Jurkat, Clone E6-1 (cell line): ENCODE data around the gene ERO1A. TPM values are rescaled to one million over a fixed set of nuclear protein-coding genes. Genes with fewer than 3 reads are reported as not detected.
"Not testable (repeated sequence)": the region's sequence is repeated elsewhere in the genome, so short reads cannot be mapped to it uniquely, and the experiment has no call there.

Experiments
- DNase-seq: peaks from one replicate; pipeline ENCODE4 v3.0.0-alpha.2; 2011; ENCODE audit warnings: low read depth, low spot score
- H3K4me3 ChIP-seq: 2 replicates; pipeline ENCODE4 v1.5.1; 2011; ENCODE audit warnings: mild to moderate bottlenecking, low read length, control low read depth, moderate library complexity
- polyA plus RNA-seq: library from polyadenylated mRNA; unstranded; fragments of >200 nt; gene quantifications from one replicate; pipeline ENCODE4 v1.2.1, GENCODE V29; 2012; ENCODE audit warnings: missing spikeins; ENCODE audit not compliant: insufficient read length, insufficient read depth

The ERO1A gene
- polyA plus RNA-seq, result 23.5 TPM

GRCh38 chr14:52695481-52696091, at the start of gene ERO1A:
ERO1A (minus strand) TSS chr14:52695558; CDS start chr14:52695481, 77 bp downstream.
- peak; percentile 43 for DNase-seq
- peak within 1 kb of the TSS; percentile 92 for H3K4me3 ChIP-seq

- H3K4me3 ChIP-seq, result peak overlapping the region; percentile 15
- peak; percentile 29 for DNase-seq
Observed at GRCh38 chr14:52741865-52742264, 46.5 kb upstream of the ERO1A start.

- H3K4me3 ChIP-seq, result no peak overlapping the region
- DNase-seq, result no peak
Observed at GRCh38 chr14:52740751-52741150, 45.4 kb upstream of the ERO1A start.

- no peak overlapping the region for H3K4me3 ChIP-seq
- DNase-seq, result no peak
Observed at GRCh38 chr14:52738409-52738808, 43.1 kb upstream of the ERO1A start.

- no peak overlapping the region for H3K4me3 ChIP-seq
- DNase-seq, result no peak
Observed at GRCh38 chr14:52735921-52736489, 40.6 kb upstream of the ERO1A start.

- no peak for DNase-seq
- H3K4me3 ChIP-seq, result no peak overlapping the region
Observed at GRCh38 chr14:52733824-52734223, 38.5 kb upstream of the ERO1A start.

- peak overlapping the region; percentile 88 for H3K4me3 ChIP-seq
- DNase-seq, result no peak
Observed at GRCh38 chr14:52730709-52731111, 35.4 kb upstream of the ERO1A start.

- peak; percentile 93 for DNase-seq
- peak within 1 kb of the TSS; percentile 88 for H3K4me3 ChIP-seq
Observed at GRCh38 chr14:52729925-52730708, 34.8 kb upstream of the ERO1A start, which contains the start of gene STYX. STYX (plus strand) TSS chr14:52730166; CDS start chr14:52730475, 309 bp downstream.

- H3K4me3 ChIP-seq, result peak overlapping the region; percentile 46
- DNase-seq, result no peak
Observed at GRCh38 chr14:52729585-52729924, 34.2 kb upstream of the ERO1A start.

GRCh38 chr14:52729035-52729434, 33.7 kb upstream of the ERO1A start:
- not testable (repeated sequence) for H3K4me3 ChIP-seq, DNase-seq

- not testable (repeated sequence) for H3K4me3 ChIP-seq, DNase-seq
Observed at GRCh38 chr14:52727509-52727908, 32.2 kb upstream of the ERO1A start.

GRCh38 chr14:52724360-52724644, 28.9 kb upstream of the ERO1A start:
- no peak for DNase-seq

GRCh38 chr14:52723514-52724359, 28.4 kb upstream of the ERO1A start:
- no peak for DNase-seq
- no peak overlapping the region for H3K4me3 ChIP-seq

More at GRCh38 chr14:52724360-52724644, 28.9 kb upstream of the ERO1A start:
- H3K4me3 ChIP-seq, result no peak overlapping the region

GRCh38 chr14:52716155-52716554, 20.8 kb upstream of the ERO1A start:
- no peak overlapping the region for H3K4me3 ChIP-seq
- DNase-seq, result no peak

GRCh38 chr14:52711666-52712065, 16.3 kb upstream of the ERO1A start:
- DNase-seq, result no peak
- no peak overlapping the region for H3K4me3 ChIP-seq

- DNase-seq, result peak; percentile 86
- peak within 1 kb of the TSS; percentile 91 for H3K4me3 ChIP-seq
Observed at GRCh38 chr14:52706724-52707706, 11.7 kb upstream of the ERO1A start, which contains the start of gene PSMC6. PSMC6 (plus strand) TSS chr14:52707200; CDS start chr14:52707220, 20 bp downstream.

GRCh38 chr14:52706286-52706685, 10.9 kb upstream of the ERO1A start:
- DNase-seq, result peak; percentile 67
- H3K4me3 ChIP-seq, result peak overlapping the region; percentile 91

GRCh38 chr14:52703664-52704063, 8.3 kb upstream of the ERO1A start:
- H3K4me3 ChIP-seq, result no peak overlapping the region
- no peak for DNase-seq
